Measurements from ENCODE around the gene IL17REL. TPM values are rescaled to one million over a fixed set of nuclear protein-coding genes. Genes with fewer than 3 reads are reported as not detected.
"Not testable (repeated sequence)": the region's sequence is repeated elsewhere in the genome, so short reads cannot be mapped to it uniquely, and the experiment has no call there.

The IL17REL gene
- total RNA-seq, 1 donor from 2014 or later = not detected

DNA sequence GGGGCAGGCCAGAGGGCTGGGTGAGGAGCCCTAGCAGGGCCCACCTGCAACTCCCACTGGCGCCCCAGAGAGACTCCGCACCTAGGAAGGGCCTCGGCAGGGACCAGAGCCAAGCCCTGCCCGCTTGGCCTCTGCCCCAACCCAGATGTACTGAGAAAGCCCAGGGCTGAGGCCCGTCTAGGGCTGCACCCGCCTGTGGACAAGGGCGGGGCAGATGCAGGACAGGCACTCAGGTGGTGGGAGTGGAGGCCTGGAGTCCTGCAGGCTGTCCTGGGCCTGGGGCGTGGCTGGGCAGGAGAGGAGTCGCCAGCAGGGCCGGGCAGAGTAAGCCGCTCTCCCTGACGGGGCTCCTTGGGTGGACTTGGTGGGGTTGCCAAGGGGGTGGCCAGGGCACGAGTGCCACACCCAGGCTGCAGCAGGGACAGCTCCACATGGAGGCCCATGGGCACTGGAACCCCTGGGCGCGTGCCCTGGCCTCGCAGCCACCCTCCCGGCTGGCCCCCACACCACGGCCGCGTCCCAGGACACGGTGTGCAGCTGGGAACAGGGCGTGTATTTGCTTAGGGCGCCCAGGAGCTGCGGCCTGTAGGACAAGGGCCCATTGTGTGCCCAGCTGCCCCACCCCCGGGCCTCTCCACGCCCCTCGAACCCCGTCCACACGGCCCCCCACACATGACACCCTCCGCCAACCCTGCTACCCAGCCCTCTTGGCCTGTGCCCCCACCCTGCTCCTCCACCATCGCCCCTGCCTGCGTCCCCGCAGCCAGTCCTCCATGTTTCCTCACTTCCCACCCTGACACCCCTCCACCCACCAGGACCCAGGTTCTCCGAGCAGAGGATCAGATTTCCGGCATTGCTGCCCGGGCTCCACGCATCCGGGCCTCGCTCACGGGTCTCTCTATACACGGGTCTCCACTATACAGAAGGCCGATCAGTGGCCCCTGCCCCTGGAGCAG lies 63.3 kb downstream of the IL17REL start:
- peaks cover 21% of the 10 kb centered on the region for H3K4me1 Mint-ChIP-seq (ENCODE audit: unreplicated experiment)
- no peaks in the 10 kb centered on the region for H3K36me3 Mint-ChIP-seq (ENCODE audit: unreplicated experiment)
- no peak overlapping the region for H3K27ac Mint-ChIP-seq (ENCODE audit: unreplicated experiment)
- H3K27me3 Mint-ChIP-seq (ENCODE audit: unreplicated experiment) = no peaks in the 10 kb centered on the region
- TF ChIP-seq, protein P1, sequence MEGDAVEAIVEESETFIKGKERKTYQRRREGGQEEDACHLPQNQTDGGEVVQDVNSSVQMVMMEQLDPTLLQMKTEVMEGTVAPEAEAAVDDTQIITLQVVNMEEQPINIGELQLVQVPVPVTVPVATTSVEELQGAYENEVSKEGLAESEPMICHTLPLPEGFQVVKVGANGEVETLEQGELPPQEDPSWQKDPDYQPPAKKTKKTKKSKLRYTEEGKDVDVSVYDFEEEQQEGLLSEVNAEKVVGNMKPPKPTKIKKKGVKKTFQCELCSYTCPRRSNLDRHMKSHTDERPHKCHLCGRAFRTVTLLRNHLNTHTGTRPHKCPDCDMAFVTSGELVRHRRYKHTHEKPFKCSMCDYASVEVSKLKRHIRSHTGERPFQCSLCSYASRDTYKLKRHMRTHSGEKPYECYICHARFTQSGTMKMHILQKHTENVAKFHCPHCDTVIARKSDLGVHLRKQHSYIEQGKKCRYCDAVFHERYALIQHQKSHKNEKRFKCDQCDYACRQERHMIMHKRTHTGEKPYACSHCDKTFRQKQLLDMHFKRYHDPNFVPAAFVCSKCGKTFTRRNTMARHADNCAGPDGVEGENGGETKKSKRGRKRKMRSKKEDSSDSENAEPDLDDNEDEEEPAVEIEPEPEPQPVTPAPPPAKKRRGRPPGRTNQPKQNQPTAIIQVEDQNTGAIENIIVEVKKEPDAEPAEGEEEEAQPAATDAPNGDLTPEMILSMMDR (IDR thresholded peaks at IDR 0.05) = no peak
- H3K9me3 Mint-ChIP-seq (ENCODE audit: unreplicated experiment) = no peaks in the 10 kb centered on the region
- no peak overlapping the region for H3K4me3 Mint-ChIP-seq (ENCODE audit: unreplicated experiment)
- no peak for DNase-seq (ENCODE audit: extremely low spot score, unreplicated experiment)

DNA sequence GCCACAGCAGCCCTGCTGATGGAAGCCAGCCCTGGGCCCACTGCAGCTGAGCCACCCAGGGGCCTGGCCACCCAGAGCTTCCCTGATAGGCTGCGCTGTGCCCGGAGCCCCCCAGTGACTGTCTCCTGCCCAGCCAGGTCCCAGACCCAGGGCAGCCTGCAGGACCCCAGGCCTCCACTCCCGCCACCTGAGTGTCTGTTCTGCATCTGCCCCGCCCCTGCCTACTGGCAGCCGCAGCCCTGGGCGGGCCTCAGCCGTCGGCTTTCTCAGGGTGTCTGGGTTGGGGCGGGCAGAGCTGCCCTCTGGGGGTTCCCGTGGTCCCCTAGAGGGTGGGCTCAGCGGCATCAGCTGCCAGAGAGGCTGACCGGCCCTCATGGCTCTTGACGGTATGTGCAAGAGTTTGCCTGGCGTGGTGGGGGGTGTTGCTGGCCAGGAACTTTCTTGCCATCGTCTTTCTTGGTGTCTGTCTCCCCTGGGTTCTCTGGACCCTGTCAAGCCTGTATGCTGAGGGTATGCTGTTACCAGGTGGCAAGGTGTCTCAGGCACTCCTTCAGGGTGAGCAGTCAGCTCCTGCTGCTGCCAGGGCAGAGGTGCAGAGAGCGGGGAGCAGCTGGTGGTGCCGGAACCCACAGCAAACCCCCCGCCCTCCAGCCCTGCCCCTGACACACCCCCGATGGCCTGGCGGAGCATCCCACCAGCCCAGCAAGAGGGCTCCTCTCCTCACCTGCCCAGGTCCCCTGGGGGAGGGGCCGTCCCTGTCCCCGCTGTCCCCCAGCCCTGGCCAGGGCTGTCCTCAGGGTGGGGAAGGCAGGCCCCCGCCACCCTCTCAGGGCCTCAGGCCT lies 64.2 kb downstream of the IL17REL start:
- Mint-ChIP-seq H3K27ac (ENCODE audit: unreplicated experiment) (no peak overlapping the region), H3K4me1 (ENCODE audit: unreplicated experiment) (peaks cover 19% of the 10 kb centered on the region), H3K4me3 (ENCODE audit: unreplicated experiment) (no peak overlapping the region), H3K27me3 (ENCODE audit: unreplicated experiment) (no peaks in the 10 kb centered on the region), H3K9me3 (ENCODE audit: unreplicated experiment) (no peaks in the 10 kb centered on the region), H3K36me3 (ENCODE audit: unreplicated experiment) (no peaks in the 10 kb centered on the region)
- TF ChIP-seq, protein P1 (IDR thresholded peaks at IDR 0.05) = no peak
- DNase-seq (ENCODE audit: extremely low spot score, unreplicated experiment) = no peak

DNA sequence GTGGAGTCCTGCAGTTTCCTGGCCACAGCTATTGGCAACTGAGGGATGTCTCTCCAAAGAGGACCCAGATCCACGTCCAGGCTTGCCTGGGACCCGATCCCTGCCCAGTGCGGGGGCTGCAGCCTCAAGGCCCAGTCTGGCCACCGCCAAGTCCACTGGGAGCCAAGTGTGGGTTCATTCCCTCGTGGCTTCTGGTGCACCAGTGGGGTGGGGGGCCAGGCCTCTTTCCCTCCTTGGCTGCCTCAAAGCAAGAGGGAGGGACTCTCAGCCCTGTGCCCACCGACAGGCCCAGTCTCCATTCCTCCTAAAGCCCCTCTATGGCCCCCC lies 65.3 kb downstream of the IL17REL start:
- DNase-seq (ENCODE audit: extremely low spot score, unreplicated experiment) = no peak
- Mint-ChIP-seq H3K9me3 (ENCODE audit: unreplicated experiment) (no peaks in the 10 kb centered on the region), H3K36me3 (ENCODE audit: unreplicated experiment) (no peaks in the 10 kb centered on the region), H3K4me3 (ENCODE audit: unreplicated experiment) (no peak overlapping the region), H3K27ac (ENCODE audit: unreplicated experiment) (no peak overlapping the region), H3K27me3 (ENCODE audit: unreplicated experiment) (no peaks in the 10 kb centered on the region), H3K4me1 (ENCODE audit: unreplicated experiment) (peaks cover 14% of the 10 kb centered on the region)
- TF ChIP-seq, protein P1 (IDR thresholded peaks at IDR 0.05) = no peak

DNA sequence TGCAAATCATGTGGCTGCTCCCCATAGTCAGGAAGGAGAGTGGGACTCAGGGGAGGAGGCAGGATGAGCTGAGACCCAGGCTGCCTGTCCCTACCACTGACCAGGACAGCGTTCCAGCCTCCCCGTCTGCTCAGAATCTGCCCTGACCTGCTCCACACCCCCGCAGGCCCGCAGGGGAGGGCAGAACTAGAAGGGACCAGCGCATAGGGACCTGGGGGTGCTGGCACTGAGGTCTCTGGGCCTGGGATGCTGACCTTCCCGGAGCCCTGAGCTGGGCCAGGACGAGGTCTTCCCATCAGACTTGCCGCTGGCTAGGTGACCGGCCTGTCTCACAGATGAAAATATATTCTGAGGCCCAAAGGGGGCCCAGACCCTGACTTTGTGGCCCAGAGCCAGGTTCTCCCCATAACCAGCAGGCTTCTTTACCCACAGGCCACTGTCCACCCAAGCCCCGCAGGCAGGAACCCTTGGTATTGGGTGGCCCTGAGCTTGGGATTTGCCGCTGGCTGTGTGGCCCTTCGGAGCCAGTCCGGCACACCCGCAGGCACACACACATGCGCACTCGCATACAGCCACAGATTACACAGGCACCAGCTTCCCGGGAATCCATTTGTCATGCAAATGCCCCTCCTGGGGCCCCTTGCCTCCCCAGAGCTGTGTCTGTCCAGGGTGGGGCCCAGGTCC lies 65.8 kb downstream of the IL17REL start:
- Mint-ChIP-seq H3K27me3 (ENCODE audit: unreplicated experiment) (no peaks in the 10 kb centered on the region), H3K27ac (ENCODE audit: unreplicated experiment) (no peak overlapping the region), H3K36me3 (ENCODE audit: unreplicated experiment) (no peaks in the 10 kb centered on the region), H3K4me1 (ENCODE audit: unreplicated experiment) (peaks cover 9% of the 10 kb centered on the region), H3K9me3 (ENCODE audit: unreplicated experiment) (no peaks in the 10 kb centered on the region), H3K4me3 (ENCODE audit: unreplicated experiment) (no peak overlapping the region)
- TF ChIP-seq, protein P1 (IDR thresholded peaks at IDR 0.05) = no peak
- no peak for DNase-seq (ENCODE audit: extremely low spot score, unreplicated experiment)

DNA sequence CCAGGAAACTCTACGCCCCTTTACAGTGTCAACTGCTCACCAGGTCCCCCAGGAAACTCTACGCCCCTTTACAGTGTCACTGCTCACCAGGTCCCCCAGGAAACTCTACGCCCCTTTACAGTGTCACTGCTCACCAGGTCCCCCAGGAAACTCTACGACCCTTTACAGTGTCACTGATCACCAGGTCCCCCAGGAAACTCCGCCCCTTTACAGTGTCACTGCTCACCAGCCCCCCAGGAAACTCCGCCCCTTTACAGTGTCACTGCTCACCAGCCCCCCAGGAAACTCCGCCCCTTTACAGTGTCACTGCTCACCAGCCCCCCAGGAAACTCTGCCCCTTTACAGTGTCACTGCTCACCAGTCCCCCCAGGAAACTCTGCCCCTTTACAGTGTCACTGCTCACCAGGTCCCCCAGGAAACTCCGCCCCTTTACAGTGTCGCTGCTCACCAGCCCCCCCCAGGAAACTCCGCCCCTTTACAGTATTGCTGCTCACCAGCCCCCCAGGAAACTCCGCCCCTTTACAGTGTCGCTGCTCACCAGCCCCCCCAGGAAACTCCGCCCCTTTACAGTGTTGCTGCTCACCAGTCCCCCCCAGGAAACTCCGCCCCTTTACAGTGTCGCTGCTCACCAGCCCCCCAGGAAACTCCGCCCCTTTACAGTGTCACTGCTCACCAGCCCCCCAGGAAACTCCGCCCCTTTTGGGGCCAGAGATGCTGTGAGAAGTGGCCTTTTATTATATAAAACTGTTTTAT lies 67.3 kb downstream of the IL17REL start:
- not testable (repeated sequence) for DNase-seq (ENCODE audit: extremely low spot score, unreplicated experiment)

More for the DNA sequence above, 67.3 kb downstream of the IL17REL start:
- H3K27me3 Mint-ChIP-seq (ENCODE audit: unreplicated experiment); H3K36me3 Mint-ChIP-seq (ENCODE audit: unreplicated experiment); H3K4me3 Mint-ChIP-seq (ENCODE audit: unreplicated experiment); H3K4me1 Mint-ChIP-seq (ENCODE audit: unreplicated experiment); H3K9me3 Mint-ChIP-seq (ENCODE audit: unreplicated experiment): not testable (repeated sequence)
- peak overlapping the region; percentile 31 for H3K27ac Mint-ChIP-seq (ENCODE audit: unreplicated experiment)
